Left lung (tissue), 10 donors: ENCODE data around the gene ETV3L. TPM values are rescaled to one million over a fixed set of nuclear protein-coding genes. Genes with fewer than 3 reads are reported as not detected.

Experiments used
- ATAC-seq: fragments of 200-7000 bp; cut with Tn5 transposase; one replicate; pipeline ENCODE4 v1.9.1; 2020; ENCODE audit warnings: moderate library complexity
- DNase-seq, 4 donors: peaks; one replicate each; pipeline ENCODE4 v3.0.0-alpha.2; 2013 to 2020
- H3K27ac ChIP-seq, 2 donors: fragments of 200-600 bp; sonication (generic) in 1 of 2; one replicate each; pipeline versions ENCODE4 v1.5.0 to v1.8.0; 2020 to 2021
- H3K27me3 ChIP-seq, 2 donors: fragments of 200-600 bp; sonication (generic) in 1 of 2; one replicate each; pipeline versions ENCODE4 v1.5.0 to v1.8.0; 2020 to 2021
- H3K36me3 ChIP-seq, 2 donors: fragments of 200-600 bp; sonication (generic) in 1 of 2; one replicate each; pipeline versions ENCODE4 v1.5.0 to v1.8.0; 2020 to 2021
- H3K4me1 ChIP-seq, 2 donors: fragments of 200-600 bp; one replicate each; pipeline ENCODE4 v1.8.0; 2021
- H3K4me3 ChIP-seq, 2 donors: fragments of 200-600 bp; sonication (generic) in 1 of 2; one replicate each; pipeline versions ENCODE4 v1.5.0 to v1.8.0; 2020 to 2021; ENCODE audit warnings: mild to moderate bottlenecking in 1 of 2
- H3K9me3 ChIP-seq, 2 donors: fragments of 200-600 bp; sonication (generic) in 1 of 2; one replicate each; pipeline versions ENCODE4 v1.5.0 to v1.8.0; 2020 to 2021
- intact Hi-C, 2 donors: fragments of 100-400 bp; cut with DNase I; formaldehyde crosslinking; loops; one replicate each; pipeline versions ENCODE4 v1.11.2 to v1.14.2; 2022
- polyA plus RNA-seq, 6 donors: library from polyadenylated mRNA; unstranded; fragments of 120-200 nt; gene quantifications; one replicate each; pipeline ENCODE4 v1.2.1, GENCODE V29; 2013; ENCODE audit not compliant: insufficient read length in 6 of 6
- total RNA-seq, 2 donors: library from RNA; stranded (reverse); fragmentation: NEBNext Ultra II Directional; extraction: Animal tissue kit (Norgen Biotek cat#: 25700); gene quantifications; one replicate each; pipeline ENCODE4 v1.2.1, GENCODE V29; 2021
- TF ChIP-seq, protein P1 (sequence below), 2 donors: fragments of 200-600 bp; sonication (generic) in 1 of 2; IDR thresholded peaks; one replicate each; pipeline versions ENCODE4 v1.5.0 to v1.8.0; 2021; ENCODE audit warnings: antibody characterized with exemption in 2 of 2
- donor health status: DM: no; HTN: yes; CAD: no.
- donor health status: DM: no; HTN: no; CAD: no.

ETV3L gene
- total and polyA plus RNA-seq, 8 donors = not detected

DNA sequence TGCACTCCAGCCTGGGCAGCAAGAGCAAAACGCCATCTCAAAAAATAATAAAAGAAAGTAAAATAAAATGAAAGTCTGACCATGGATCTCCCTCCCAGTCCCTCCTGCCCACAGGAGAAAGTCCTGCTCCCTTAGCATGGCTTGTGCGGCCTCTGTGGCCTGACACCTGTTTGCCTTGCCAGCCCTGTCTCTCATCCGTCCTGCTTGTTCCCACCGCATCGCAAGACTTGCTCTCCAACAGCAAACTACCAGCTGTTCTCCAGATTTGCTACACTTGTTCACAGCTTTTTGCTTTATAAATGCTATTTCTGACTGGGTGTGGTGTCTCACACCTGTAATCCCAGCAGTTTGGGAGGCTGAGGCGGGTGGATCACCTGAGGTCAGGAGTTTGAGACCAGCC lies 2.7 kb downstream of the ETV3L start:
- Histone ChIP-seq H3K9me3 (no peaks in the 10 kb centered on the region), H3K4me1 (no peaks in the 10 kb centered on the region)
- intact Hi-C loops = loop anchor here in 1 of 2 donors (10.0 kb wide), 1 partner anchor 58 kb away; no protein-coding TSS in a partner anchor

DNA sequence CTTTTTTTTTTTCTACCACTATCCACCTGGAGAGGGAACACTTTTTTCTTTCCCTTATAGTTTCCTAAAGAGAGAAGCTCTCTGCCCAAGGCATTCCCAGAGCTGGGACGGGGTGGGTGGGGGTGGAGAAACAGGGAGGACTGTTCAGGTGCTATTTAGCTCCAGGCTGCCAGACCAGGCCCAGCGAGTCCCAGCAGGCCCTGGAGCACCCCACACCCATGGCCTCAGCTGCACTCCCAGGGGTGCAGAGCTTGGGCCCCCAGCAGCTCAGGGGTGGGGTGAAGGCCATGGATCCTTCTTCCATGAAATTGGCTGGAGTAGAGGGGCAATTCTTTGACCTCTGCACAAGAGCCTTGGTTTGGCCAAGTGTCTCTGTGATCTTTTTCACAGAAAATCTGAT lies 4.1 kb downstream of the ETV3L start:
- H3K9me3 ChIP-seq = no peaks in the 10 kb centered on the region
- TF ChIP-seq, protein P1, sequence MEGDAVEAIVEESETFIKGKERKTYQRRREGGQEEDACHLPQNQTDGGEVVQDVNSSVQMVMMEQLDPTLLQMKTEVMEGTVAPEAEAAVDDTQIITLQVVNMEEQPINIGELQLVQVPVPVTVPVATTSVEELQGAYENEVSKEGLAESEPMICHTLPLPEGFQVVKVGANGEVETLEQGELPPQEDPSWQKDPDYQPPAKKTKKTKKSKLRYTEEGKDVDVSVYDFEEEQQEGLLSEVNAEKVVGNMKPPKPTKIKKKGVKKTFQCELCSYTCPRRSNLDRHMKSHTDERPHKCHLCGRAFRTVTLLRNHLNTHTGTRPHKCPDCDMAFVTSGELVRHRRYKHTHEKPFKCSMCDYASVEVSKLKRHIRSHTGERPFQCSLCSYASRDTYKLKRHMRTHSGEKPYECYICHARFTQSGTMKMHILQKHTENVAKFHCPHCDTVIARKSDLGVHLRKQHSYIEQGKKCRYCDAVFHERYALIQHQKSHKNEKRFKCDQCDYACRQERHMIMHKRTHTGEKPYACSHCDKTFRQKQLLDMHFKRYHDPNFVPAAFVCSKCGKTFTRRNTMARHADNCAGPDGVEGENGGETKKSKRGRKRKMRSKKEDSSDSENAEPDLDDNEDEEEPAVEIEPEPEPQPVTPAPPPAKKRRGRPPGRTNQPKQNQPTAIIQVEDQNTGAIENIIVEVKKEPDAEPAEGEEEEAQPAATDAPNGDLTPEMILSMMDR (IDR thresholded peaks at IDR 0.05) = no peak
- intact Hi-C loops = loop anchor here in 1 of 2 donors (10.0 kb wide), 1 partner anchor 59 kb away; no protein-coding TSS in a partner anchor

More for the DNA sequence above, 2.7 kb downstream of the ETV3L start:
- H3K27me3 ChIP-seq = no peaks in the 10 kb centered on the region
- H3K27ac ChIP-seq = no peak overlapping the region
- ATAC-seq (no peak), DNase-seq (no peak)
- H3K4me3 ChIP-seq = no peak overlapping the region
- TF ChIP-seq, protein P1 (IDR thresholded peaks at IDR 0.05) = no peak
- no peaks in the 10 kb centered on the region for H3K36me3 ChIP-seq

DNA sequence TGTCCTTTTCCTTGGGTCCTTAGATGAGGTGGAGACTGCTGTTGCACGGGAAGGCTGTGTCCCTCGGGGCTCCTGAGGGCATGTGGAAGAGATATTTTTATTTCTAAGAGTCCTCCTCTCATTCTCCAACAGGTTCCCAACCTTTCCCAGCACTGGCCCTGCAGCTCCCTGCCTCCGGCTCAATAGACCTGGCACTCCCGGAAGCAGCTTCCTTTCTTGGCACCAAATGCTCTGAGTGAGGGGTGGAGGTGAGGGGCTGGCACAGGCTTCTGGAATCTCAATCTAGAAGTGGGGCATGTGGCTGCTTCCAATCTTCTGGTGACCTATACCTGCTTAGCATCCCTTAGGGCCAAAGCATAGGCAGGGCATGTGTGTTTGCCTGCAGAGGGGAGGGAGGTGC lies 4.5 kb downstream of the ETV3L start:
- ATAC-seq (no peak), DNase-seq (peak in 1 of 4 donors; percentile 16)
- H3K27ac ChIP-seq = no peak overlapping the region
- no peaks in the 10 kb centered on the region for H3K4me1 ChIP-seq
- no peak overlapping the region for H3K4me3 ChIP-seq
- intact Hi-C loops = loop anchor here in 1 of 2 donors (10.0 kb wide), 1 partner anchor 60 kb away; no protein-coding TSS in a partner anchor
- H3K36me3 ChIP-seq = no peaks in the 10 kb centered on the region
- TF ChIP-seq, protein P1 (IDR thresholded peaks at IDR 0.05) = no peak
- H3K27me3 ChIP-seq = no peaks in the 10 kb centered on the region
- H3K9me3 ChIP-seq = no peaks in the 10 kb centered on the region

More for the DNA sequence above, 4.1 kb downstream of the ETV3L start:
- H3K4me1 ChIP-seq = no peaks in the 10 kb centered on the region
- H3K27ac ChIP-seq = no peak overlapping the region
- H3K27me3 ChIP-seq = no peaks in the 10 kb centered on the region
- no peak for ATAC-seq
- H3K36me3 ChIP-seq = no peaks in the 10 kb centered on the region
- DNase-seq = no peak
- no peak overlapping the region for H3K4me3 ChIP-seq

- no peaks in the 10 kb centered on the region for H3K4me1 ChIP-seq
- H3K27me3 ChIP-seq = no peaks in the 10 kb centered on the region
- H3K9me3 ChIP-seq = no peaks in the 10 kb centered on the region
- H3K4me3 ChIP-seq = no peak overlapping the region
- DNase-seq (peak in 2 of 4 donors; percentile 17 to 50), ATAC-seq (no peak)
- no peaks in the 10 kb centered on the region for H3K36me3 ChIP-seq
- H3K27ac ChIP-seq = no peak overlapping the region
- TF ChIP-seq, protein P1 (IDR thresholded peaks at IDR 0.05) = no peak
- intact Hi-C loops = loop anchor here in 1 of 2 donors (10.0 kb wide), 1 partner anchor 62 kb away; no protein-coding TSS in a partner anchor
Observed at GRCh38 chr1:157092831-157093230, 6.8 kb downstream of the ETV3L start.

DNA sequence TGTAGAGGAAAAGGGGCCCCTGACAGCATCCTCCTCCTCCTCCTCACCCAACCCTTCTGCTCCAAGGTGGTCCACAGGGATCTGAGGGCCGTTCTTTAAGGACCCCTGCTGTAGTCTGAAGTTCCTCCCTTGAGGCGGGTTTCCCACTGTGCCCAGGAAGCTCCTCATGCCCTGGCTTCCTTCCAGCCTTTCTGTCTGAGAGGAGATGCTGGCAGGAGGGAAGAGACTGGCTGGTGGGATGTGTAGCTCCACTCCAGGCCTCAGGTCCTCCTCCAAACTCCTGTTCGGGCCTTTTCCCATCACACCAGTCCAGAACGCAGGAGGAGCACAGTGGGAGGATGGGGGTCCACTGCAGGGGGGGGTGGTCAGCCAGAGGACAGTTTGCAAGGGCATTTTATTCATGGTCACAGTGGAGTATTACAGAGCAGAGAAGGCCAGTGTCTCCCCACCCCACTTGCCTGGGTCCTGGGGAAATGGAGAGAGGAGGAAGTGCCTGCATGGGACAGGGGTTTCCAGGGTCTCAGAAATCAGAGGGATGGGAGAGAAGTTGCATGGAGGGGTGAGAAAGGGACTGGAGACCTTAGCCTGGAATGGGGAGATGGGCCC lies 7.8 kb downstream of the ETV3L start:
- H3K4me3 ChIP-seq = no peak overlapping the region
- DNase-seq (no peak), ATAC-seq (no peak)
- TF ChIP-seq, protein P1 (IDR thresholded peaks at IDR 0.05) = no peak
- no peaks in the 10 kb centered on the region for H3K36me3 ChIP-seq
- intact Hi-C loops = loop anchor here (2.0 to 10.0 kb wide), 2 partner anchors 63 kb away; no protein-coding TSS in a partner anchor
- no peaks in the 10 kb centered on the region for H3K4me1 ChIP-seq
- H3K27ac ChIP-seq = no peak overlapping the region
- no peaks in the 10 kb centered on the region for H3K9me3 ChIP-seq
- no peaks in the 10 kb centered on the region for H3K27me3 ChIP-seq
